ENCODE data around the gene WDR41.

DNA sequence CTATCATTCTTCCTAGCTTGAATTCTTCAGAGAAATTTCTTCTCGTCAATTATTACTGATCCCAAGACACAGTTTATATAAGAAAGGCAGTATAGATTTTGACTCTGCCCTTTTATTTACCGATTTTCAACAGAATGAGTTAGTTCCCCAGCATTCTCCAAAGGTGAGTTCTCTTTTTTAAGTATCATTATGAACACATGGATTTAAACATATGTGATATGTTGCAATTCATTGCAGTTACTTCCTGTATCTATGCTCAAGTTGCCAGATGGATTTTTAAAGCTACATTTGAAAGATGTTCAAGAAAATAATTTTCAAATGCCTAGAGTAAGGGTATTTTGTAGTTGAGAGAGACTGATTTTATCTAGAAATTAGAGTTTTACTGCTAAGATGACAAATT is 8.4 kb downstream of the WDR41 start:
- TF ChIP-seq FOXP2 (optimal IDR thresholded peaks at IDR 0.05; ENCODE audit: borderline replicate concordance, extremely low read depth, extremely low read length, insufficient read depth) (no peak), SIN3A (IDR thresholded peaks at IDR 0.05; ENCODE audit: borderline replicate concordance, insufficient read depth, low read length) (no peak), POLR2AphosphoS5 (IDR thresholded peaks at IDR 0.05; ENCODE audit: low read depth, low read length) (no peak), TAF1 (IDR thresholded peaks at IDR 0.05; ENCODE audit: borderline replicate concordance, insufficient read depth, low read length) (no peak)
- TF ChIP-seq, protein P1, sequence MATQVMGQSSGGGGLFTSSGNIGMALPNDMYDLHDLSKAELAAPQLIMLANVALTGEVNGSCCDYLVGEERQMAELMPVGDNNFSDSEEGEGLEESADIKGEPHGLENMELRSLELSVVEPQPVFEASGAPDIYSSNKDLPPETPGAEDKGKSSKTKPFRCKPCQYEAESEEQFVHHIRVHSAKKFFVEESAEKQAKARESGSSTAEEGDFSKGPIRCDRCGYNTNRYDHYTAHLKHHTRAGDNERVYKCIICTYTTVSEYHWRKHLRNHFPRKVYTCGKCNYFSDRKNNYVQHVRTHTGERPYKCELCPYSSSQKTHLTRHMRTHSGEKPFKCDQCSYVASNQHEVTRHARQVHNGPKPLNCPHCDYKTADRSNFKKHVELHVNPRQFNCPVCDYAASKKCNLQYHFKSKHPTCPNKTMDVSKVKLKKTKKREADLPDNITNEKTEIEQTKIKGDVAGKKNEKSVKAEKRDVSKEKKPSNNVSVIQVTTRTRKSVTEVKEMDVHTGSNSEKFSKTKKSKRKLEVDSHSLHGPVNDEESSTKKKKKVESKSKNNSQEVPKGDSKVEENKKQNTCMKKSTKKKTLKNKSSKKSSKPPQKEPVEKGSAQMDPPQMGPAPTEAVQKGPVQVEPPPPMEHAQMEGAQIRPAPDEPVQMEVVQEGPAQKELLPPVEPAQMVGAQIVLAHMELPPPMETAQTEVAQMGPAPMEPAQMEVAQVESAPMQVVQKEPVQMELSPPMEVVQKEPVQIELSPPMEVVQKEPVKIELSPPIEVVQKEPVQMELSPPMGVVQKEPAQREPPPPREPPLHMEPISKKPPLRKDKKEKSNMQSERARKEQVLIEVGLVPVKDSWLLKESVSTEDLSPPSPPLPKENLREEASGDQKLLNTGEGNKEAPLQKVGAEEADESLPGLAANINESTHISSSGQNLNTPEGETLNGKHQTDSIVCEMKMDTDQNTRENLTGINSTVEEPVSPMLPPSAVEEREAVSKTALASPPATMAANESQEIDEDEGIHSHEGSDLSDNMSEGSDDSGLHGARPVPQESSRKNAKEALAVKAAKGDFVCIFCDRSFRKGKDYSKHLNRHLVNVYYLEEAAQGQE (IDR thresholded peaks at IDR 0.05; ENCODE audit: insufficient read depth in 1 of 2, low read depth in 2 of 2, low read length in 2 of 2), result no peak

Data from PFSK-1 (cell line).